ENCODE results near the gene KIF19.

GRCh38 chr17:74359916-74360315 is 33.9 kb downstream of the KIF19 start:
- no peak for TF ChIP-seq CTCF (IDR thresholded peaks at IDR 0.05; ENCODE audit: insufficient read depth, low read length, poor library complexity, severe bottlenecking)
- TF ChIP-seq EZH2phosphoT487 (conservative IDR thresholded peaks at IDR 0.05; ENCODE audit: low read length), result no peak
